Tibial nerve (tissue), 3 donors: ENCODE data around the gene ZNF136.

Experiments used
- POLR2A ChIP-seq, 2 donors: fragments of 450-650 bp; IDR thresholded peaks; one replicate each; pipeline ENCODE4 v1.6.1; 2017; ENCODE audit warnings: antibody characterized with exemption in 2 of 2, mild to moderate bottlenecking in 2 of 2, moderate library complexity in 2 of 2
- TF ChIP-seq, protein P1 (sequence below), 5 experiments: fragments of 200-600 bp in 3 of 5; fragments of 450-650 bp in 2 of 5; sonication (generic) in 3 of 5; IDR thresholded peaks; one replicate each; pipeline ENCODE4 v1.5.1; 2016 to 2019; ENCODE audit warnings: antibody characterized with exemption in 5 of 5, mild to moderate bottlenecking in 3 of 5, moderate library complexity in 2 of 5

DNA sequence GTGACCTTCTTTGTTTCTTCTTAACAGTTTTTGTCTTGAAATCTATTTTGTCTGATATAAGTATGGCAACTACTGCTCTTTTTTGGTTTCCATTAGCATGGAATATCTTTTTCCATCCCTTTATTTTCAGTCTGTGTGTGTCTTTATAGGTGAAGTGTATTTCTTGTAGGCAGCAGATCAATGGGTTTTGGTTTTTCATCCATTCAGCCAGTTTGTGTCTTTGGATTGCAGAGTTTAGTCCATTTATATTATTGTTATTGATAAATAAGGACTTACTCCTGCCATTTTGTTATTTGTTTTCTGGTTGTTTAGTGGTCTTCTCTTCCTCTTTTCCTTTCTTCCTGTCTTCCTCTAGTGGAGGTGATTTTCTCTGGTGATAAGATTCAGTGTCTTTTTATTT, 54.4 kb downstream of the ZNF136 start:
- no peak for TF ChIP-seq POLR2A (IDR thresholded peaks at IDR 0.05)
- TF ChIP-seq, protein P1, sequence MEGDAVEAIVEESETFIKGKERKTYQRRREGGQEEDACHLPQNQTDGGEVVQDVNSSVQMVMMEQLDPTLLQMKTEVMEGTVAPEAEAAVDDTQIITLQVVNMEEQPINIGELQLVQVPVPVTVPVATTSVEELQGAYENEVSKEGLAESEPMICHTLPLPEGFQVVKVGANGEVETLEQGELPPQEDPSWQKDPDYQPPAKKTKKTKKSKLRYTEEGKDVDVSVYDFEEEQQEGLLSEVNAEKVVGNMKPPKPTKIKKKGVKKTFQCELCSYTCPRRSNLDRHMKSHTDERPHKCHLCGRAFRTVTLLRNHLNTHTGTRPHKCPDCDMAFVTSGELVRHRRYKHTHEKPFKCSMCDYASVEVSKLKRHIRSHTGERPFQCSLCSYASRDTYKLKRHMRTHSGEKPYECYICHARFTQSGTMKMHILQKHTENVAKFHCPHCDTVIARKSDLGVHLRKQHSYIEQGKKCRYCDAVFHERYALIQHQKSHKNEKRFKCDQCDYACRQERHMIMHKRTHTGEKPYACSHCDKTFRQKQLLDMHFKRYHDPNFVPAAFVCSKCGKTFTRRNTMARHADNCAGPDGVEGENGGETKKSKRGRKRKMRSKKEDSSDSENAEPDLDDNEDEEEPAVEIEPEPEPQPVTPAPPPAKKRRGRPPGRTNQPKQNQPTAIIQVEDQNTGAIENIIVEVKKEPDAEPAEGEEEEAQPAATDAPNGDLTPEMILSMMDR (IDR thresholded peaks at IDR 0.05) = no peak
